Kidney (tissue), 14 donors: ENCODE data around the gene SPDYE6. TPM values are rescaled to one million over a fixed set of nuclear protein-coding genes. Genes with fewer than 3 reads are reported as not detected.

Experiments
- DNase-seq, 5 donors: peaks; one replicate each; pipeline ENCODE4 v3.0.0-alpha.2; 2013 to 2020
- FAIRE-seq: peaks from 2 replicates; lab custom pipeline; 2012; peaks lifted over from hg19 to GRCh38; lab: Jason Lieb, UNC
- H3K27ac ChIP-seq, 2 donors: one replicate each; pipeline ENCODE4 v1.7.0; 2013; ENCODE audit warnings: low read depth in 2 of 2, low read length in 2 of 2, inconsistent platforms in 1 of 2
- H3K27me3 ChIP-seq: one replicate; pipeline ENCODE4 v1.7.1; 2013; ENCODE audit warnings: low read length, inconsistent platforms; ENCODE audit not compliant: control insufficient read depth, insufficient read depth
- H3K36me3 ChIP-seq, 3 donors: one replicate each; pipeline versions ENCODE4 v1.7.0 to v1.7.1; 2013; ENCODE audit warnings: low read length in 3 of 3, control low read depth in 1 of 3, inconsistent platforms in 1 of 3; ENCODE audit not compliant: insufficient read depth in 3 of 3, control insufficient read depth in 2 of 3
- H3K4me1 ChIP-seq, 3 donors: one replicate each; pipeline versions ENCODE4 v1.7.0 to v1.7.1; 2013; ENCODE audit warnings: low read length in 3 of 3, inconsistent platforms in 1 of 3, low read depth in 1 of 3; ENCODE audit not compliant: control insufficient read depth in 2 of 3, insufficient read depth in 2 of 3
- H3K4me3 ChIP-seq, 3 donors: one replicate each; pipeline versions ENCODE4 v1.7.0 to v1.8.1; 2013; ENCODE audit warnings: low read length in 3 of 3, control low read depth in 1 of 3, inconsistent platforms in 1 of 3
- H3K9ac ChIP-seq, 3 donors: one replicate each; pipeline versions ENCODE4 v1.7.0 to v1.7.1; 2013; ENCODE audit warnings: low read length in 3 of 3, control low read depth in 1 of 3, inconsistent platforms in 1 of 3
- H3K9me3 ChIP-seq, 3 donors: one replicate each; pipeline versions ENCODE4 v1.7.0 to v1.7.1; 2013; ENCODE audit warnings: low read length in 3 of 3, control low read depth in 1 of 3, inconsistent platforms in 1 of 3; ENCODE audit not compliant: control insufficient read depth in 2 of 3, insufficient read depth in 1 of 3
- intact Hi-C: fragments of 100-400 bp; cut with DNase I; formaldehyde crosslinking; loops from one replicate; pipeline ENCODE4 v1.11.1; 2022
- polyA plus RNA-seq: library from polyadenylated mRNA; stranded (reverse); fragments of 350-450 nt; fragmentation: Illumina TruSeq; extraction: RNeasy Lipid Tissue Mini Kit (QIAGEN cat#74804); gene quantifications from one replicate; pipeline ENCODE4 v1.2.3, GENCODE V29; 2014; ENCODE audit warnings: low read depth, low replicate concordance; ENCODE audit not compliant: insufficient read depth
- total RNA-seq: library from RNA; stranded (reverse); fragmentation: NEBNext Ultra II Directional; extraction: Animal tissue kit (Norgen Biotek cat#: 25700); gene quantifications from one replicate; pipeline ENCODE4 v1.2.1, GENCODE V29; 2021
- TF ChIP-seq, protein P1 (sequence below): IDR thresholded peaks from 3 replicates; pipeline ENCODE4 v1.5.1; 2012; ENCODE audit warnings: mild to moderate bottlenecking, moderate library complexity, borderline replicate concordance; ENCODE audit not compliant: insufficient read depth; ENCODE audit errors: extremely low read depth
- donor health status: control.
- donor health status: control.
- donor health status: control.
- donor health status: control.
- donor health status: control.
- donor health status: DM: yes; HTN: yes; CAD: no.
- donor health status: Normal renal cell carcinoma (clear cell type).

Gene SPDYE6
- total and polyA plus RNA-seq, 2 donors from 2014 or later: not detected

- Histone ChIP-seq H3K4me1 (peaks cover 0 to 6% (median 0%) of the 10 kb centered on the region in 3 donors), H3K9ac (no peak overlapping the region), H3K27ac (no peak overlapping the region), H3K36me3 (no peaks in the 10 kb centered on the region), H3K4me3 (no peak overlapping the region), H3K9me3 (no peaks in the 10 kb centered on the region), H3K27me3 (no peaks in the 10 kb centered on the region)
- FAIRE-seq (no peak), DNase-seq (peak in 1 of 5 donors; percentile 89)
- TF ChIP-seq, protein P1, sequence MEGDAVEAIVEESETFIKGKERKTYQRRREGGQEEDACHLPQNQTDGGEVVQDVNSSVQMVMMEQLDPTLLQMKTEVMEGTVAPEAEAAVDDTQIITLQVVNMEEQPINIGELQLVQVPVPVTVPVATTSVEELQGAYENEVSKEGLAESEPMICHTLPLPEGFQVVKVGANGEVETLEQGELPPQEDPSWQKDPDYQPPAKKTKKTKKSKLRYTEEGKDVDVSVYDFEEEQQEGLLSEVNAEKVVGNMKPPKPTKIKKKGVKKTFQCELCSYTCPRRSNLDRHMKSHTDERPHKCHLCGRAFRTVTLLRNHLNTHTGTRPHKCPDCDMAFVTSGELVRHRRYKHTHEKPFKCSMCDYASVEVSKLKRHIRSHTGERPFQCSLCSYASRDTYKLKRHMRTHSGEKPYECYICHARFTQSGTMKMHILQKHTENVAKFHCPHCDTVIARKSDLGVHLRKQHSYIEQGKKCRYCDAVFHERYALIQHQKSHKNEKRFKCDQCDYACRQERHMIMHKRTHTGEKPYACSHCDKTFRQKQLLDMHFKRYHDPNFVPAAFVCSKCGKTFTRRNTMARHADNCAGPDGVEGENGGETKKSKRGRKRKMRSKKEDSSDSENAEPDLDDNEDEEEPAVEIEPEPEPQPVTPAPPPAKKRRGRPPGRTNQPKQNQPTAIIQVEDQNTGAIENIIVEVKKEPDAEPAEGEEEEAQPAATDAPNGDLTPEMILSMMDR: no peak
- intact Hi-C loops: no loop called here
These were observed 37.7 kb downstream of the SPDYE6 start for GRCh38 chr7:102318482-102318971.

- DNase-seq: no peak
- peaks cover 0 to 6% (median 0%) of the 10 kb centered on the region in 3 donors for H3K4me1 ChIP-seq
- no peak overlapping the region for H3K4me3 ChIP-seq
- H3K36me3 ChIP-seq: no peaks in the 10 kb centered on the region
- no peak overlapping the region for H3K27ac ChIP-seq
- H3K9me3 ChIP-seq: no peaks in the 10 kb centered on the region
- FAIRE-seq: no peak
- no peak overlapping the region for H3K9ac ChIP-seq
- TF ChIP-seq, protein P1: no peak
- intact Hi-C loops: no loop called here
- no peaks in the 10 kb centered on the region for H3K27me3 ChIP-seq
These were observed 38.8 kb downstream of the SPDYE6 start for GRCh38 chr7:102317231-102318059.

DNA sequence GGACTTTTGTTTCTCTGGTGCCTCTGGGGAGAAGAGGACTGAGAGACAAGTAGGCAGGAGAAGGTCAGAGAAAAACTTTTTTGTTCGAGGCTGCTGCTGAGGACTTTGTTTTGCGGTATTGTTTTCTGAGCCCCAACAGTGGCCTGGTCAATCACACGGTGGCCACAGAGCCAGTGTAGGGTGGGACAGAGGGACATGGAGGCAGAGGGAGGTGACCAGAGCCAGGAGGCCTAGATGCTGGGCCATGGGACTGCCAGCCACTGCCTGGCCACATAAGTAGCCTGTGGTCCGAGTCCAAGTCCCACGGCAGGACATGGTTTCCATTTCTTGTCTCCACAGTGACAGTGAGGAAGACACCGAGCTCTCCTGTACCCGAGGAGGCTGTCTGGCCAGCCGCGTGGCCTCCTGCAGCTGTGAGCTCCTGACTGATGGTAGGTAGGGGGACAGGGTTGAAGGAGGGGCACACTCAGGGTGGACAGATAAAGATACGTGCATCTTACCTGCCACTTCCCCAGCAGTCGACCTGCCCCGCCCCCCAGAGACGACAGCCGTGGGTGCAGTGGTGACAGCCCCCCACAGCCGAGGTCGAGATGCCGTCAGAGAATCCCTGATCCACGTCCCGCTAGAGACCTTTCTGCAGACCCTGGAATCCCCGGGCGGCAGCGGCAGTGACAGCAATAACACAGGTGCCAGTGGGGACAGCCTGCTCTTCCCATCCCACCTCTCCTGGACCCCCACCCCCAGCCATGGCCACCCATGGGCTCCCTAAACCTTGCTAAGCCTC, 42.1 kb downstream of the SPDYE6 start:
- no peak for FAIRE-seq
- TF ChIP-seq, protein P1: no peak
- Histone ChIP-seq H3K9me3 (no peaks in the 10 kb centered on the region), H3K4me1 (peaks cover 0 to 6% (median 0%) of the 10 kb centered on the region in 3 donors), H3K36me3 (no peaks in the 10 kb centered on the region), H3K4me3 (no peak overlapping the region), H3K9ac (no peak overlapping the region), H3K27me3 (no peaks in the 10 kb centered on the region), H3K27ac (no peak overlapping the region)
- no peak for DNase-seq
- intact Hi-C loops: no loop called here
